Activated CD8-positive, alpha-beta memory T cell treated with anti-CD3 and anti-CD28 coated beads, Interleukin-2, amount 50 U/mL, for 24 hours (primary cell): Measurements from ENCODE around the gene SOX10.

Source experiments
- DNase-seq: peaks from one replicate; pipeline ENCODE4 v3.0.0-alpha.2; 2020; ENCODE audit errors: extremely low read depth

SOX10 gene

GRCh38 chr22:38016182-38017151 lies 32.1 kb upstream of the SOX10 start:
- DNase-seq, result no peak

- DNase-seq, result no peak
Observed at GRCh38 chr22:38014083-38014482, 29.7 kb upstream of the SOX10 start.

GRCh38 chr22:38012604-38013072 lies 28.3 kb upstream of the SOX10 start:
- no peak for DNase-seq

- DNase-seq, result no peak
Observed at GRCh38 chr22:38009000-38009806, 24.8 kb upstream of the SOX10 start.

DNA sequence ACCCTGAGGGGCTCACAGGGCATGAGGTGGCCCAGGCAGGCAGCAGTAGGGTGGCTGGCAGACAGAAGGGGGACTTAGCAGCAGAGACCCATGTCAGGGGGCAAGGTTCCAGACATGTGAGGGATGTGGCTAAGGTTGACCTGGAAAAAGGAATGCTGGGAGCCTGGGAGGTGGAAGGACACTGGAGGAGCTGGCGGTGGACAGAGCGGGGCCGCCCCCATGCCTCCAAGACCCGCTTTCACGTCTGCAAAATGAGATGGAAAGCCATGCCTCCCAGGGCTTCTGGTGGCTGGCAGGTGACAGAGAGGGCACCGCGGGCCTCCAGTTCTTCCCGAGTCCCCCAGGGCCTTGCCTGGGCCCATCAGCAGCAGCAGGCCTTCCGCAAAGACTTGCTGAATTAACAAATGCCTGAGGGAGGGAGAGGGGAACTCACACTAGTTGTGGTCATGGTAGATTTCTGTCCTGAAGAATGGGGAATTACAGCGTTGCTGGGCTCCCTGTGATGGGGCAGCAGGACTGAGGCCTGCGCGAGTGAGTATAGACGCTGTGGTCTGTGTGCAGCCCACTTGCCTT lies 23.1 kb upstream of the SOX10 start:
- no peak for DNase-seq

DNA sequence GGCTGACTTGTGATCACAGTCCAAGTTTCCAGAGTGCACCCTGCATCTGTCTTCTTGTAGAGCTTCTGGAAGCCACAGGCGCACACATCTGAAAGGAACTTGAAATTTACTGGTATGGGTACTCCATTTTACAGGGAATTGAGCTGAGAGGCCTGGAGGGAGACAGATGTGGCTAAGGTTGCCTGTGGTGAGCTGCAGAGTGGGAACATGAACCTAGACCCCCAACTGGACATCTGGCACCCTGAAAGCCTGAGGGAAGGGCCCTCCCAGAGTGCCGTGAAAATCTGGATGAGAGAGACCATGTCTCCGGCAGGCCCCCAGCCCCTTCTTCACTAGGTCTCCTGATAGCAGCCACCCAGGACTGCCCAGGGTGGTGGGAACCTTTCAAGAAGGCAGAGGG lies 22.6 kb upstream of the SOX10 start:
- no peak for DNase-seq

DNA sequence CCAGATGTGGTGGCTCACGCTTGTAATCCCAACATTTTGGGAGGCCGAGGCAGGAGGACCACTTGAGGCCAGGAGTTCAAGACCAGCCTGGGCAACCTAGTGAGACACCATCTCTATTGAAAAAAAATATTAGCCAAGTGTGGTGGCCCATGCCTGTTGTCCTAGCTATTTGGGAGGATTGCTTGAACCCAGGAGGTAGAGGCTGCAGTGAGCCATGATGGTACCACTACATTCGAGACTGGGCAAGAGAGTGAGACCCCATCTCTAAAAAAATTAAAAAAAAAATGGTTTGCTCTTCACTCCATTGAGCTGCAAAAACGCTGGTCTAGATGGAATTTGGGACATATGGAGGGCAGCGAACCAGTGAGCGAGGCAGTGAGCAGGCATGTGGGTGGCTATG lies 21.6 kb upstream of the SOX10 start:
- no peak for DNase-seq

DNA sequence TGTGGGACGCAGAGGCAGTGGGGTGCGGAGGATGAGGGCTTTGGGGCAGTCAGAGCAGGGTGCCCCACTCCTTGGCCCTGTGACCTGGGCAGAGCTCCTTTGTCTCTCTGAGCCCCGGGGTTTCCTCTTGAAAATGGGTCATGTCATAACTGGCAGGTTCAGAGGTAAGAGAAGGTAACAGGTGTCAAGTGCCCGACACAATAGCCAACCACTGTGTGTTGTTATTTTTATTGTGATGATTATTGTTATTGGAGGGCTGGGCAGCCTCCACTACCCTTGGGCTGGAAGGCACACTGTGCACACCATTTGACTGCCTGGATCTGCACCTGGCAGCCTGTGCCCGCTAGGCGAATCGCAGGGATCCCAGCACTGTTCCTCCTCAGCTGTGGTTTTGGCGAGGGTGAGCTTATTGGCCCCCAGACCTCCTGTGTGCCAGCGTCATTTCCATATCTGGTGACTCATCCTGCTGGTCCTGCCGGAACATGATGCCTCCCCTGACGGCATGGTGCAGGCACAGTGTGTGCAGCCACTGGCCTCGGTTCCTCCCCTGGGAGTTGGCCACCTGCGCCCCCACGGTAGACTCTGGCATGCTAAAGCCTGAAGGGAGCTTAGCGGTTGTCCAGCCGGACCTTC lies 15.4 kb upstream of the SOX10 start:
- DNase-seq, result no peak

GRCh38 chr22:37999236-37999635 lies 14.9 kb upstream of the SOX10 start:
- no peak for DNase-seq

- DNase-seq, result no peak
Observed at GRCh38 chr22:37998543-37998942, 14.2 kb upstream of the SOX10 start.

- no peak for DNase-seq
Observed at GRCh38 chr22:37996515-37997246, 12.3 kb upstream of the SOX10 start.

DNA sequence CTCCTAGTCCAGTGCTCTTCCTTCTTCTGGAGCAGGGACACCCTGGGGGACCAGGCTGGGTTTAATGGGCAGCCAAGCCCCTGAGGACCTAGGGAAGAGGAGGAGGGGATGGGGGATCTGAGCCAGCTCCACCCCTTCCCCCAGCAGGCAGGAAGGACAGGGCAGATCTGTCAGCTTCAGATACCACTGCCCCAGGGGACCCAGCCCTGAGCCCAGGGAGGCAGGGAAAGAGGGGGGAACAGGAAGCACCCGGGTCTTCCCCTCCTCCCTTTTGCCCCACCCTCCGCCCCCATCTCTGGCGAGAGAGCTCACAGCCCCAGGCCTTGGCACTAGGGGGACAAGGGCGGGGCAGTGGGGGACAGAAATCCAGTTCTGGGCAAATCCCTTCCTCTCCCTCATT lies 11.7 kb upstream of the SOX10 start:
- DNase-seq, result no peak

DNA sequence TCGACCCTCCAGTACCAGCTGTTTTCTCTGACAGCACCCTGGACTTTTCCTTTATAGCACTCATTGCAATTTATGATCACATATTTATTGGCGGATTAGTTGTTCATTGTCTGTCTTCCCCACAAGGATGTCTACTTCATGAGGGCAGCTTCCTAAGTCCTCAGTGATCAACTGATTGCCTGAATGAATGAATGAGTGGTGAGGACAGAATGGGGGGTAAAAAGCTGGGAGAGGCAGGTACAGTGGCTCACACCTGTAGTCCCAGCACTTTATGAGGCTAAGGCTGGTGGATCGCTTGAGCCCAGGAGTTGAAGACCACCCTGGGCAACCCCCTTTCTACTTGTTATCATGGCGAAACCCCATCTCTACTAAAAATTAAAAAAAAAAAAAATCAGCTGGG lies 11.1 kb upstream of the SOX10 start:
- no peak for DNase-seq

- DNase-seq, result no peak
Observed at GRCh38 chr22:37994982-37995381, 10.6 kb upstream of the SOX10 start.

- DNase-seq, result no peak
Observed at GRCh38 chr22:37994049-37994448, 9.7 kb upstream of the SOX10 start.

- no peak for DNase-seq
Observed at GRCh38 chr22:37991731-37992442, 7.5 kb upstream of the SOX10 start.

GRCh38 chr22:37990862-37991261 lies 6.5 kb upstream of the SOX10 start:
- no peak for DNase-seq

DNA sequence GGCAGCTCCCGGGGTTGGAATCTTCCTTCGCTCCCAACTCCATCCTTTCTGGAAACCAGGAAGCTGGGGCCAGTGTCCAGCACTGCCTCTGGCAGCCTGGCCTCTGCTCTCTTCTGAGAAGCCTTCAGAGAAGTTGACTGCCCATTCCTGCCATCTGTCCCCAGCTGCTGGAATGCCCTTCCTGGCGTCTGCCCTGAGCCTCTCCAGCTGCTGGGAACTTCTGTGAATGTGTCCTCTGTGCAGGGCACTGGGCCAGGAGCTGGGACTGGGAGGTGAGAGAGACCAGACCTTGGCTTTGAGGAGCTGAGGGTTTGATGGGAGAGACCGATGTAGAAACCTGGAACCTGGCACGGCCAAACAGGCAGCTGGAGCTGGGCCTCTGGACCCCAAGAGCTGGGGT lies 5.9 kb upstream of the SOX10 start:
- DNase-seq, result no peak

DNA sequence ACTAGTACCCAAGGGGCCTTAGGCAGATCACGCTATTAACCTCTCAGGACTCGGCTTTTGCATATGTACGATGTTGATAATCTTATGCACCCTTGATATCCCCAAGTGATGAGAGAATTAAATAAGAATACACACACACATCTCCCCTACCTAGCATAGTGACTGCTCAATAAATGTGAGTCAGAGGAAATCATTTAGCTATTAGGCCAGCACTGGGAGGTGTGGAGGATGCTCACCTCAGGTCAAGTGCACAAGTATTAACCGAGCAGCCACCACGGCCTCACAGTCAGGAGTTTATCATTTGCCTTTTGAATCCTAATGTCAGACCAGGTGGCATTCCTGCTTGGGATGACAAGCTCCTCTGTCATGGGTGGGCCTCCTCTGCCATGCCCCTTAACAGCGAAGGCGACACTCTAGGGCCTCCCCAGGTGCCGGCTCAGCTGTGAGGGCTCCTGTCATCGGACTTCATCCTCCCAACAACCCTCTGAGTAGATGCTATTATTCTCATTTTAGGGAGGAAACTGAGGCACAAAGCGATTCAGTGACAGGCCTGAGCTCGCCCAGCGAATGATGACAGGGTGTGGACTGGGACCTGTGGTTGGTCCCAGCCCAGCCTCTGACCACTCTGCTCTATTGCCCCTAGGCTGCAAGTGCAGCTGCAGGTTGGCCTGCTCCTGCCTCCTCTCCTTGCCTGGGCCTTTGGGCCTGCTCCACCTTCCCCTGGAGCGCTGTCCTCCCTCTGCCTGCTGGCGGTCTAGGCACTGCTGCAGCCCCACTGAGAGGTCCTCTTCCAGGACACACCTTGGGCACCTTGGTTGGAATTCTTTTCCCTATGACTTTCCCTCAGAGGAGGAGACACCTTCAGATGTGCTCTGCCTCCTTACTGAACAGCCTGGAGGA lies 5.0 kb upstream of the SOX10 start:
- no peak for DNase-seq

DNA sequence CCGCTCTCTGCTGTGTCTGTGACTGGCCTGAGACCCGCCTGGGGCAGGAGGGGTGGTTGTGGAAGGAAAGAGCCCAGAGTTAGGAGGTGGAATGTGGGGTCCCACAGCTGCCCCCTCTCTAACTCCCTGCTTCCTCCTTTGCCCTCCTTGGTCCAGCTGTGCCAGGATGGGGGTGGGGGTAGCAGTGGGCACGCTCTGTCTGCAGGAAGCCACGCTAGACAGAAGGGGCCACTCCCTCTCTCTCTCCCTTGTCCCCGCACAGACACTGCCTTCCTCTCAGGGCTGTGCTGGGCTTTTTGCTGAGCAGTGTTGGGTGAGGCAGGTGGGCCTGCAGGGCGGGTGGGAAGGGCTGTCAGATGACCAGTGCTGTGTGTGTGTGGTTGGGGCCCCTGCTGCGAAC lies 2.0 kb upstream of the SOX10 start:
- no peak for DNase-seq
